ENCODE data around the gene PDGFRA.

The PDGFRA gene

GRCh38 chr4:54228961-54229501 lies at the start of gene PDGFRA:
Gene PDGFRA (plus strand): TSS chr4:54229293. CDS start chr4:54258769, 29,476 bp downstream.
- DNase-seq (ENCODE audit: low read depth), result no peak

GRCh38 chr4:54184581-54184980 lies 44.5 kb upstream of the PDGFRA start:
- no peak for DNase-seq (ENCODE audit: low read depth)

DNA sequence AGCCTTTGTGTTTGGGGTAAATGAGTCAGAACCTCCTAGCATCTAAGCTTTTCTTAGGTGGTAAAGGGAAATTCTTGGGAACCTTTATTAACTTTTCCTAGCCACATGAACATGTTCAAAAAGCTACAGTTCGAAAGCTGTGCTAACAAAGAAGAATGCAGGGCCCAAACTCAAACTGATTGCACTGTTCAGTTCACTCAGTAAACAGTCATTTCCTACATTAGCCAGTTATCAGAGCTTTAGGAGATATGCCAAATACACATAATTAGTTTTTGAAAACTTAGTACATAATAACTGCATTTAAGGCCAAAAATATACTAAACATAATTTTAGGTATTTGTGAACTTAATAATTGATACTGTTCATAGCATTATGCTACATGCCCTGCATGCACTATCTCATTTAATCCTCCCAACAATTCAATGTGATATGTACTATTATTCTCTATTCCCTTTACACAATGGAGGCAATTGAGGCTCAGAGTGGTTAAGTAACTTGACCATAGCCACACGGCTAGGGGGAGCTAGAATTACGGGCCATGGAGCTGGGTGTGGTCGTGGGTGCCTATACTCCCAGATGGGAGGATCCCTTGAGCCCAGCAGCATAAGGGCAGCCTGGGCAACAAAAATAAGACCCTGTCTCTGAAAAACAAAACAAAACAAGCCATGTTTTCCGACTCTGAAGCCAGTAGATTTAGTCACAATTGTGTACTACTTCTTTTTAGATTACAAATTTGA lies 43.9 kb upstream of the PDGFRA start:
- DNase-seq (ENCODE audit: low read depth), result no peak

DNA sequence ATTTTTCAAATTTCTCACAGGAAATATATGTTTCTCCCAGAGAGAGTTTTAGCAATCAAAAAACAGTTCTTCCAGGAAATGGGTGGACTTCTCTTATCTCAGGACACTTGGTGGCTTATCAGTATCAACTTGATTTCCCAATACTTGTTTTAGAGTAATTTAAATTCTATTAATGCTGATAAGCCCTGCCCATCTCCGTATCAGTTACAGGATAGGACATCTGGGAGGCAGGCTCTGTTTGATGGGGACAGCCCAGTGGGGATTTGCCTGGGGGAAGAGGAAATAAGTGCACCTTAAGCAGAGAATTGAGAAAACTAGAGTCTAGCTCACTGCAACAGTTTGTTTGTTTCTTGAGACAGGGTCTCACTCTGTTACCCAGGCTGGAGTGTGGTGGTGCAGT lies 43.2 kb upstream of the PDGFRA start:
- DNase-seq (ENCODE audit: low read depth), result no peak

GRCh38 chr4:54186371-54186770 lies 42.7 kb upstream of the PDGFRA start:
- DNase-seq (ENCODE audit: low read depth), result no peak

GRCh38 chr4:54187148-54187547 lies 41.9 kb upstream of the PDGFRA start:
- DNase-seq (ENCODE audit: low read depth), result no peak

- DNase-seq (ENCODE audit: low read depth), result no peak
These were observed 40.0 kb upstream of the PDGFRA start for GRCh38 chr4:54189140-54189539.

DNA sequence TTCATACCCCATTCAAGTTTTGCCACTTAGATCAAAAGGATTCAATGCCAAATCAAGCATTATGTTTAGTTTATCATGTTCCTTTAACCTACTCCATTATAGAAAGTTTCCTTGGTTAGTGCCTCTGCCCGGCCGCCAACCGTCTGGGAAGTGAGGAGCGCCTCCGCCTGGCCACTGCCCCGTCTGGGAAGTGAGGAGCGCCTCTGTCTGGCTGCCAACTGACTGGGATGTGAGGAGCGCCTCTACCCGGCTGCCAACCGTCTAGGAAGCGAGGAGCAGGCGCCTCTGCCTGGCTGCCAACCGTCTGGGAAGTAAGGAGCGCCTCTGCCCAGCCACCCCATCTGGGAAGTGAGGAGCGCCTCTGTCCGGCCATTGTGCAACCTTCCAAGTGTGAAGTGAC lies 36.3 kb upstream of the PDGFRA start:
- no peak for DNase-seq (ENCODE audit: low read depth)

GRCh38 chr4:54197926-54198325 lies 31.2 kb upstream of the PDGFRA start:
- DNase-seq (ENCODE audit: low read depth), result no peak

DNA sequence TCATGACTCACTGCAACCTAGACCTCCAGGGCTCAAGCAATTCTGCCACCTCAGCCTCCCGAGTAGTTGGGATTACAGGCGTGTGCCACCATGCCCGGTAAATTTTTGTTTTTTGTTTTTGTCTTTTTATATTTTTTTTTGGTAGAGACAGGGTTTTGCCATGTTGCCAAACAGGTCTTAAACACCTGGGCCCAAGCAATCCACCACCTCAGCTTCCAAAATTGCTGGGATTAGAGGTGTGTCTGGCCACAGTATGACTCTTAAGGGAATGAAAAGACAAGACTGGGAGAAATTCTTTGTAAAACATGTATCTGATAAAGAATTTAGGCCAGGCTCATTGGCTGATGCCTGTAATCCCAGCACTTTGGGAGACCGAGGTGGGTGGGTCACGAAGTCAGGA lies 29.2 kb upstream of the PDGFRA start:
- no peak for DNase-seq (ENCODE audit: low read depth)

- DNase-seq (ENCODE audit: low read depth), result no peak
These were observed 19.5 kb upstream of the PDGFRA start for GRCh38 chr4:54209617-54210016.

DNA sequence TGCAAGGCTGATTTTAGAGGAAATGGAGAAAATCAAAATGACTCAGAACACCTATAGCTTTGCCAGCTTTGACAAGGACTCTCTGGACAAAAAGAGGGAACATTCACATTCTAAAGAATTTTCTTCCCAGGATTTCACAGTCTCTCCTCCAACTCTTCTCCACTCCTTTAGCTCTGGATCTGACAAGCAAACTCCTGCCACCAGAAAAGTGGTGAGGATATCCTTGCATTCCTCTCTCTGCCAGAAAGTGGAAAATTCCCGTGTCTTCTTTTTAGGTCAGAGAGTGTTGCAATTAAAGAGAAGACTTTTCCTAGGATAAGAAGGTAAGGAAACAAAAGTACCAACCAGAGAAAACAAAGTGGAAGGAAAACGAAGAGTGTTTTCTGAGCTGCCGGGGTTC lies 16.1 kb upstream of the PDGFRA start:
- DNase-seq (ENCODE audit: low read depth), result no peak

- no peak for DNase-seq (ENCODE audit: low read depth)
These were observed 15.3 kb upstream of the PDGFRA start for GRCh38 chr4:54213761-54214160.

DNA sequence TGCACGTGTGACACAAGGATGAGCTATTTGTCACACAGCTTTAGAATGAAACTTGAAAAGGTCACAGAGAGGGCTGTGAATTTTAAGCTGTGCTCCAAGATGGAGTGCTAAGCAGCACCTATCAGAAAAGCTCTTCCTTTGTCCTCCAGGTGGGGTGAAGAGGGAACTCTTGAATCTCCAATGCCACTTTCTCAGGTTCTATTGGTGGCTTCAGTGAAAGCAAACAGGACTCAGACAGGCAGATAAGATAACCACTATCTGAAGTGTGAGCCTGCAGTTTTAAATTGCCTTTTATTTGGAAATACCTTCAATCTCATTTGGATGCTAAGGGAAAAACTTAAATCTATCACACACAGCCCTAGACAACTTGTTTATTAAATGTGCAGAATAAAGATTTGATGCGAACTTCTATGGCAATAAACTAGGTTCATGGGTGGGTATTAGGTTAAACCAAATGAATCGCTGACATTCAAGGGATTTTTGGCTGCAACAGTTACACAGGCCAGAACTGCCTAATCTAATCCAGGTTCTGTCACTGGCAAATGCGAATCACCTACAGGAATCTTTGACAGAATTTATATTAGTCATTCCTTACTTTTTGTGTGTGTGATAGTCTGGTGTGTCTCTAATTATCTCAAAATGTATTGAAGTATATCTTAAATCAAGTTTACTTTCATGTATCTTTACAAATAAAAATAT lies 13.6 kb upstream of the PDGFRA start:
- DNase-seq (ENCODE audit: low read depth), result no peak

GRCh38 chr4:54217642-54218495 lies 11.2 kb upstream of the PDGFRA start:
- peak; percentile 37 for DNase-seq (ENCODE audit: low read depth)

- no peak for DNase-seq (ENCODE audit: low read depth)
These were observed 10.4 kb upstream of the PDGFRA start for GRCh38 chr4:54218736-54219135.

GRCh38 chr4:54224996-54225597 lies 4.0 kb upstream of the PDGFRA start:
- no peak for DNase-seq (ENCODE audit: low read depth)

DNA sequence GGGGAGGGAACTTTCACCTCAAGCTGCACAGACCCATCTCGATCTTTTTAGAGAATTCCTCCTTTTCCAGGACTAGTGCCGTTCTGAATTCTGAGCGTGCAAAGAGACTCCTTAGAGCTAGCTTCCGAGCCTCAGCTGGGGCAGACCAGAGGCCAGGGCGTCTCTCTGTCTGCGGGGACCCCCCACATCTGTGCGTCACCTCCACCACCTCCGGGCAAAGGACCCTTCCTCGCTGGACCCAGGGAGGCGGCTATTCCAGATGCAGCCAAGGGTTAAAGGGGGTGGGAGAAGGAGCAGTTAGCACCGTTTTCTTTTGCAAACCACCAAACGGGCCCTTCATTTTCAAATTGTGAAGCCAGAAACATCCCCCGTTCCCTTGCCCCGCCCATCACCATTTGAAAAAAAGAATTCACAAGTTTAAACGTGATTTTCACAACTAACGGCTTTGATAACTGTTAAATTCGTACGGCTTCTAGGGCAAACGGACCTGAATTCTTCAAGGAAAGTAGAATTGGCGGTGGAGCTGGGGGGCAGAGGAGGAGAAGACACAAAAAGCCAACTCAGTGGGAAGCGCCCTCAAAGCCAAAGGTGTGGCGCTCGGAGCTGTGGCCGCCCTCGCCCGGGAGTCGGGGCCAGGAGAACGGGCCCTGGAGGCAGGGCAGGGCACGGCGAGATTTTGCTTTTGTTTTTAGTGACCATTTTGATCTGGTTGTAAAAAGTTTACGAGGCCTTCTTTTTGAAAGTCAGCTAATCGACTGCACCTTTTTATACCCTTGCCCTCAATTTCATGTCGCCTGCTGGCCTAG lies 3.3 kb upstream of the PDGFRA start:
- no peak for DNase-seq (ENCODE audit: low read depth)

GRCh38 chr4:54226404-54227255 lies 2.5 kb upstream of the PDGFRA start:
- no peak for DNase-seq (ENCODE audit: low read depth)

Measured in activated T-cell treated with anti-CD3 and anti-CD28 coated beads for 24 hours (primary cell).